Midbrain (tissue), 1 donor: Measurements from ENCODE around the gene CCL1.
"Not testable (repeated sequence)": the region's sequence is repeated elsewhere in the genome, so short reads cannot be mapped to it uniquely, and the experiment has no call there.

Source experiments
- DNase-seq: peaks from one replicate; lab custom pipeline; 2025; lab: John Stamatoyannopoulos, UW

The CCL1 gene

GRCh38 chr17:34357398-34357797, 5.6 kb downstream of the CCL1 start:
- no peak for DNase-seq

GRCh38 chr17:34356194-34356593, 6.8 kb downstream of the CCL1 start, which contains the start of gene CCL13:
CCL13 (plus strand) TSS chr17:34356480; CDS start chr17:34356527, 47 bp downstream.
- no peak for DNase-seq

- DNase-seq = no peak
These were observed 8.4 kb downstream of the CCL1 start for GRCh38 chr17:34354637-34355036.

GRCh38 chr17:34352191-34352590, 10.8 kb downstream of the CCL1 start:
- DNase-seq = no peak

- no peak for DNase-seq
These were observed 11.9 kb downstream of the CCL1 start for GRCh38 chr17:34351096-34351495.

GRCh38 chr17:34349751-34350150, 13.3 kb downstream of the CCL1 start:
- DNase-seq = no peak

GRCh38 chr17:34347063-34347462, 16.0 kb downstream of the CCL1 start:
- DNase-seq = no peak

GRCh38 chr17:34341916-34342315, 21.1 kb downstream of the CCL1 start:
- DNase-seq = no peak

- DNase-seq = no peak
These were observed 23.8 kb downstream of the CCL1 start for GRCh38 chr17:34339138-34339770.

- DNase-seq = no peak
These were observed 25.3 kb downstream of the CCL1 start for GRCh38 chr17:34337701-34338100.

- not testable (repeated sequence) for DNase-seq
These were observed 35.5 kb downstream of the CCL1 start for GRCh38 chr17:34327580-34327979.

- DNase-seq = no peak
These were observed 41.1 kb downstream of the CCL1 start for GRCh38 chr17:34321964-34322363.

- no peak for DNase-seq
These were observed 44.0 kb downstream of the CCL1 start, which contains the start of gene CCL8 for GRCh38 chr17:34319039-34319483. CCL8 (plus strand) TSS chr17:34319435; CDS start chr17:34319502, 67 bp downstream.

- DNase-seq = no peak
These were observed 44.6 kb downstream of the CCL1 start for GRCh38 chr17:34318474-34318873.

- no peak for DNase-seq
These were observed 48.8 kb downstream of the CCL1 start for GRCh38 chr17:34314279-34314678.

- DNase-seq = no peak
These were observed 49.9 kb downstream of the CCL1 start for GRCh38 chr17:34313164-34313563.

GRCh38 chr17:34312080-34312479, 51.0 kb downstream of the CCL1 start:
- no peak for DNase-seq

- no peak for DNase-seq
These were observed 51.7 kb downstream of the CCL1 start for GRCh38 chr17:34311291-34311690.
